MM.1S (cell line): ENCODE results near the gene GRPEL1.

ENCODE experiments used
- DNase-seq: peaks from one replicate; pipeline ENCODE4 v3.0.0-alpha.2; 2015
- H2AFZ ChIP-seq: fragments of 300-600 bp; sonication (generic); 2 replicates; pipeline ENCODE4 v1.6.0; 2016; ENCODE audit warnings: antibody characterized with exemption, low read length
- H3F3A ChIP-seq: fragments of 300-600 bp; sonication (generic); 2 replicates; pipeline ENCODE4 v1.6.1; 2016; ENCODE audit warnings: mild to moderate bottlenecking, antibody characterized with exemption, low read length, moderate library complexity, mixed read lengths; ENCODE audit not compliant: insufficient read depth
- H3K27ac ChIP-seq: fragments of 300-600 bp; sonication (generic); 2 replicates; pipeline ENCODE4 v1.5.1; 2016; ENCODE audit warnings: mild to moderate bottlenecking, low read length
- H3K27me3 ChIP-seq: fragments of 300-600 bp; sonication (generic); replicated peaks from 2 replicates; pipeline ENCODE4 v1.6.0; 2016; ENCODE audit warnings: low read length; ENCODE audit not compliant: insufficient read depth
- H3K36me3 ChIP-seq: fragments of 300-600 bp; sonication (generic); replicated peaks from 2 replicates; pipeline ENCODE4 v1.6.1; 2016; ENCODE audit warnings: mild to moderate bottlenecking, low read length, mixed read lengths; ENCODE audit not compliant: insufficient read depth
- H3K4me1 ChIP-seq: fragments of 300-600 bp; sonication (generic); 2 replicates; pipeline ENCODE4 v1.6.1; 2016; ENCODE audit warnings: low read length, mixed read lengths
- H3K4me2 ChIP-seq: fragments of 300-600 bp; sonication (generic); 2 replicates; pipeline ENCODE4 v1.6.0; 2016; ENCODE audit warnings: low read depth, low read length
- H3K4me3 ChIP-seq: fragments of 300-600 bp; sonication (generic); 2 replicates; pipeline ENCODE4 v1.5.1; 2016; ENCODE audit warnings: low read length, mixed read lengths
- H3K79me2 ChIP-seq: fragments of 300-600 bp; sonication (generic); 2 replicates; pipeline ENCODE4 v1.6.1; 2016; ENCODE audit warnings: mixed run types, low read length, mixed read lengths
- H3K9ac ChIP-seq: fragments of 300-600 bp; sonication (generic); 2 replicates; pipeline ENCODE4 v1.6.1; 2016; ENCODE audit warnings: low read length, mixed read lengths
- H3K9me2 ChIP-seq: fragments of 300-600 bp; sonication (generic); replicated peaks from 2 replicates; pipeline ENCODE4 v1.6.1; 2016; ENCODE audit warnings: mild to moderate bottlenecking, low read length, mixed read lengths; ENCODE audit not compliant: insufficient read depth
- H3K9me3 ChIP-seq: fragments of 300-600 bp; sonication (generic); replicated peaks from 2 replicates; pipeline ENCODE4 v1.6.1; 2016; ENCODE audit warnings: mild to moderate bottlenecking, low read length, mixed read lengths; ENCODE audit not compliant: insufficient read depth
- H4K20me1 ChIP-seq: fragments of 300-600 bp; sonication (generic); 2 replicates; pipeline ENCODE4 v1.6.1; 2016; ENCODE audit warnings: mild to moderate bottlenecking, low read length, moderate library complexity, mixed read lengths; ENCODE audit not compliant: insufficient read depth
- EZH2 ChIP-seq: fragments of 300-600 bp; sonication (generic); optimal IDR thresholded peaks from 2 replicates; pipeline ENCODE3; 2017; ENCODE audit warnings: low read depth, mild to moderate bottlenecking, antibody characterized with exemption, low read length, mixed read lengths
- EZH2phosphoT487 ChIP-seq: fragments of 300-600 bp; sonication (generic); IDR thresholded peaks from 2 replicates; pipeline ENCODE4 v1.6.1; 2018; ENCODE audit warnings: antibody characterized with exemption, low read length
- TF ChIP-seq, protein P1 (sequence below): fragments of 300-600 bp; sonication (generic); IDR thresholded peaks from 2 replicates; pipeline ENCODE4 v1.5.1; 2016; ENCODE audit warnings: antibody characterized with exemption, low read length, mixed read lengths

GRPEL1 gene

DNA sequence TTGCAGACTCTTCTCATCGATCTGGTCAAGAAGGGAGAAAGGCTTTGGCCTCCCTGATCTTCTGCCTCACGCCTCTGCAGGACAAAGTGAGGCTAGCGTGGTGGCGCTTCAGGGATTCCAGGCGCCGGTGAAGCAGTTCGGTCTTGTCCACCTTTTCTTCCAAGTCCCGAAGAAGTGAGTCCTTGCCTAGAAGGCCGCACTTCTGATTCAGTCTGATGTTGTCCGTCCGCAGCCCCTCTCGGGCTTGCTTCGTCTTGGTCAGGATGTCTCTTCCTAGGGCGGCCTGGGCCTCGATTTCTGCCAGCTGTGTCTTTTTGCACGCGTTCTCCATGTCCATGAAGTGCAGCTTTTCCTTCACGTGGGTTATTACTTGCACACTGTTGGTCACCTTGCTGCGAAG, 26.6 kb downstream of the GRPEL1 start:
- H3K9ac ChIP-seq, result no peak overlapping the region
- no peaks in the 10 kb centered on the region for H3K9me2 ChIP-seq
- H3K4me1 ChIP-seq, result peaks cover 11% of the 10 kb centered on the region; the same call in 1 of the 2 replicates
- no peak overlapping the region for H3K4me2 ChIP-seq
- no peaks in the 10 kb centered on the region for H3K36me3 ChIP-seq
- H2AFZ ChIP-seq, result no peak overlapping the region
- H3K27me3 ChIP-seq, result 0 out of 2 replicates have a peak, but pooled peaks cover 3% of the 10 kb centered on the region
- no peak overlapping the region for H3K27ac ChIP-seq
- no peak overlapping the region for H3K4me3 ChIP-seq
- H3K79me2 ChIP-seq, result peaks cover 28% of the 10 kb centered on the region
- no peaks in the 10 kb centered on the region for H4K20me1 ChIP-seq
- no peak for DNase-seq
- TF ChIP-seq, protein P1, sequence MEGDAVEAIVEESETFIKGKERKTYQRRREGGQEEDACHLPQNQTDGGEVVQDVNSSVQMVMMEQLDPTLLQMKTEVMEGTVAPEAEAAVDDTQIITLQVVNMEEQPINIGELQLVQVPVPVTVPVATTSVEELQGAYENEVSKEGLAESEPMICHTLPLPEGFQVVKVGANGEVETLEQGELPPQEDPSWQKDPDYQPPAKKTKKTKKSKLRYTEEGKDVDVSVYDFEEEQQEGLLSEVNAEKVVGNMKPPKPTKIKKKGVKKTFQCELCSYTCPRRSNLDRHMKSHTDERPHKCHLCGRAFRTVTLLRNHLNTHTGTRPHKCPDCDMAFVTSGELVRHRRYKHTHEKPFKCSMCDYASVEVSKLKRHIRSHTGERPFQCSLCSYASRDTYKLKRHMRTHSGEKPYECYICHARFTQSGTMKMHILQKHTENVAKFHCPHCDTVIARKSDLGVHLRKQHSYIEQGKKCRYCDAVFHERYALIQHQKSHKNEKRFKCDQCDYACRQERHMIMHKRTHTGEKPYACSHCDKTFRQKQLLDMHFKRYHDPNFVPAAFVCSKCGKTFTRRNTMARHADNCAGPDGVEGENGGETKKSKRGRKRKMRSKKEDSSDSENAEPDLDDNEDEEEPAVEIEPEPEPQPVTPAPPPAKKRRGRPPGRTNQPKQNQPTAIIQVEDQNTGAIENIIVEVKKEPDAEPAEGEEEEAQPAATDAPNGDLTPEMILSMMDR, result no peak
- TF ChIP-seq EZH2 (no peak), EZH2phosphoT487 (no peak)
- H3F3A ChIP-seq, result no peaks in the 10 kb centered on the region
- no peaks in the 10 kb centered on the region for H3K9me3 ChIP-seq

DNA sequence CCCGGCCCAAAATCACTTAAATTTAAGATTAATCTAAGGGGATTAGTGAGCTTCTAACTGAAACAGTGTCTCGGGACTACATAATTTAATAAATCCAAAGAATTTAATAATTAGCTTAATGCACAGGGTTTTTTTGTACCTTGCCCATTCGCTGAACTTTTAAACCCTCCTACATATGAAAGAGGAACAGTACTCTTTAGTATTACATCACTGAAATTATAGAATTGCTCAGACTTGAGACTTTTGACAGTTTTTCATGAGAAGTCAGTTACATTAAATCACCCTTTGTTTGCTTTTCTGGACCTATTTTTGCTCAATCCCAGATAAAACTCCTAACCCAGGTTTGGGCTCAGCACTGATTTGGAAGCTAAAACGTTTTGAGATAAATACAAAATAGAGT, 27.1 kb downstream of the GRPEL1 start:
- Histone ChIP-seq H3K36me3 (no peaks in the 10 kb centered on the region), H4K20me1 (no peaks in the 10 kb centered on the region), H3K4me2 (no peak overlapping the region), H3F3A (no peaks in the 10 kb centered on the region), H3K9ac (no peak overlapping the region), H3K79me2 (peaks cover 23% of the 10 kb centered on the region), H3K4me1 (peaks cover 11% of the 10 kb centered on the region; the same call in 1 of the 2 replicates), H3K4me3 (no peak overlapping the region), H3K9me2 (no peaks in the 10 kb centered on the region), H2AFZ (no peak overlapping the region), H3K27ac (no peak overlapping the region), H3K27me3 (0 out of 2 replicates have a peak, but pooled peaks cover 3% of the 10 kb centered on the region), H3K9me3 (no peaks in the 10 kb centered on the region)
- no peak for DNase-seq
- no peak for TF ChIP-seq EZH2
- no peak for TF ChIP-seq EZH2phosphoT487
- TF ChIP-seq, protein P1, result no peak

DNA sequence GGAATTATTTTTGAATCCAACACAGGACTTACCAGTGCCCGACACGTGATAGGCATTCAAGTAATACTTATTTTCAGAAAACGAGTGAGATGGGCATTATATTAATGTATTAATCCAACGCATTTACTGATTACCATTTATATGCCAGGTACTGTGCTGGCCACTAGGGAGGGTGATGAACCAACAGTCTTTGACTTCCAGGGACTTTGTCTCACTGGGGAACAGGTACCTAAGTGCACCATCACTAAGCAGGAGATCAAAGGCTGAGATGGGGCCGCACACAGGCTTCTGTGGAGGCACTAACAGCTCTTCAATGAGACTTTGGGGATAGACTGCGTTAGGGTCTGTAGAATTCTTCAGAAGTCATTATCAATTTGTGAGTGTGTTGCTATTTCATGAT, 30.4 kb downstream of the GRPEL1 start:
- no peaks in the 10 kb centered on the region for H3K79me2 ChIP-seq
- H3K27ac ChIP-seq, result no peak overlapping the region
- H4K20me1 ChIP-seq, result no peaks in the 10 kb centered on the region
- no peaks in the 10 kb centered on the region for H3K9me2 ChIP-seq
- H3K4me2 ChIP-seq, result no peak overlapping the region
- no peaks in the 10 kb centered on the region for H3K9me3 ChIP-seq
- no peak overlapping the region for H3K9ac ChIP-seq
- 0 out of 2 replicates have a peak, but pooled peaks cover 4% of the 10 kb centered on the region for H3K4me1 ChIP-seq
- no peak overlapping the region for H2AFZ ChIP-seq
- H3K36me3 ChIP-seq, result no peaks in the 10 kb centered on the region
- no peaks in the 10 kb centered on the region for H3F3A ChIP-seq
- no peak for TF ChIP-seq EZH2
- TF ChIP-seq, protein P1, result no peak; the same call in 1 of the 2 replicates
- TF ChIP-seq EZH2phosphoT487, result no peak
- no peak overlapping the region for H3K4me3 ChIP-seq
- DNase-seq, result no peak
- H3K27me3 ChIP-seq, result 0 out of 2 replicates have a peak, but pooled peaks cover 3% of the 10 kb centered on the region
